Cardiac muscle cell (in vitro differentiated cells and primary cell): ENCODE measurements around the gene CD47. TPM values are rescaled to one million over a fixed set of nuclear protein-coding genes. Genes with fewer than 3 reads are reported as not detected.

Source experiments
- DNase-seq, 2 donors: peaks; one replicate each; pipeline versions ENCODE4 v3.0.0 to v3.0.0-alpha.2; 2010 to 2017; ENCODE audit warnings: low read depth in 1 of 2, low spot score in 1 of 2
- H3K27ac ChIP-seq: fragments of 200-600 bp; sonication (generic); 2 replicates; pipeline ENCODE4 v1.5.1; 2016
- H3K27me3 ChIP-seq: fragments of 200-600 bp; sonication (generic); 2 replicates; pipeline ENCODE4 v1.6.0; 2016; ENCODE audit warnings: control low read depth
- H3K36me3 ChIP-seq: fragments of 200-600 bp; sonication (generic); 2 replicates; pipeline ENCODE4 v1.5.1; 2016; ENCODE audit warnings: control low read depth
- H3K4me1 ChIP-seq: fragments of 200-600 bp; sonication (generic); 2 replicates; pipeline ENCODE4 v1.8.1; 2017; ENCODE audit warnings: low read depth, mild to moderate bottlenecking, mixed run types
- H3K4me3 ChIP-seq: fragments of 200-600 bp; sonication (generic); 2 replicates; pipeline ENCODE4 v1.5.1; 2016; ENCODE audit warnings: mild to moderate bottlenecking
- H3K9me3 ChIP-seq: fragments of 200-600 bp; sonication (generic); 2 replicates; pipeline ENCODE4 v1.5.1; 2017; ENCODE audit warnings: low read depth, mild to moderate bottlenecking, control low read depth
- polyA plus RNA-seq: library from polyadenylated mRNA; unstranded; fragments of >200 nt; fragmentation: Nextera tagmentation; extraction: Ambion mirVana; gene quantifications from 2 replicates; pipeline ENCODE4 v1.2.1, GENCODE V29; 2016
- total RNA-seq: library from RNA; depleted of rRNA; stranded (reverse); fragments of >200 nt; gene quantifications from 2 replicates; pipeline ENCODE4 v1.2.3, GENCODE V29; 2016
- TF ChIP-seq, protein P1 (sequence below): IDR thresholded peaks from 2 replicates; pipeline ENCODE4 v1.5.1; 2012; ENCODE audit warnings: low read depth, mild to moderate bottlenecking, low read length

Gene CD47
- total and polyA plus RNA-seq, 2 experiments from 2014 or later: 33.2 to 34.9 TPM

DNA sequence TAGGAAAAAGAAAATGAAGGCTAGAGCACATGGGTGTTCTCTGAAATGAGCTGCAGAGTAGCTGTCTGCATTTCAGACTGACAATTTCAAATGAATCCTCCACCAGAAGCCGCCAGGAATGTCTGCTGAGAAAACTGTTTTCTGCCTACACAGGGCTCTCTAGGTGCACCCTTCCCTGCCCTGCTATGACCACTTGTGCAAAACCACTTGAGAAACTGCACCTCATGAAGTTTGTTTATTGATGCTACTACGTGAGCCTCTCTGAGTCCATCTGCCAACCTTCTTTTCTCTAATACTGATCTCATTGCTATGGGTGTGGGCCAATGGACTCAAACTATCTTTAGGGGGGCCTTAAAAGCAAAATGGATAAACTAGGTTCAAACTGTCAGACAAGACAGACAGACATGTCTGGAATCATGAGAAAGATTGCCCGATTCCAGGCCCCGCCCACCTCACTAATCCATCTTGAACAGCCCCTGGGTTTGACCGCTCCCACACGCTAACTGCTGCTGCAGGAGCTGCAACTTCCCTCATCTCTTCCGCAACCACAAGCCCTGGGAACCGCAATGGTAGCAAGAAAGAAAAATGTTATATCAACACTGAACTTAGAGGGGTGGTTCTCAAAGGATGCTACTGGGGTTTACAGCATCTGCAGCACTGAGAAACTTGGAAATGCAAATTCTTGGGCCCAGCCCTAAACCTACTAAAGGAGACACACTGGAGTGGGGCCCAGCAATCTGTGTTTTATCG is 9.0 kb upstream of the CD47 start:
- Histone ChIP-seq H3K36me3 (no peaks in the 10 kb centered on the region), H3K4me3 (no peak overlapping the region), H3K4me1 (no peaks in the 10 kb centered on the region), H3K9me3 (no peaks in the 10 kb centered on the region), H3K27ac (no peak overlapping the region), H3K27me3 (no peaks in the 10 kb centered on the region)
- TF ChIP-seq, protein P1, sequence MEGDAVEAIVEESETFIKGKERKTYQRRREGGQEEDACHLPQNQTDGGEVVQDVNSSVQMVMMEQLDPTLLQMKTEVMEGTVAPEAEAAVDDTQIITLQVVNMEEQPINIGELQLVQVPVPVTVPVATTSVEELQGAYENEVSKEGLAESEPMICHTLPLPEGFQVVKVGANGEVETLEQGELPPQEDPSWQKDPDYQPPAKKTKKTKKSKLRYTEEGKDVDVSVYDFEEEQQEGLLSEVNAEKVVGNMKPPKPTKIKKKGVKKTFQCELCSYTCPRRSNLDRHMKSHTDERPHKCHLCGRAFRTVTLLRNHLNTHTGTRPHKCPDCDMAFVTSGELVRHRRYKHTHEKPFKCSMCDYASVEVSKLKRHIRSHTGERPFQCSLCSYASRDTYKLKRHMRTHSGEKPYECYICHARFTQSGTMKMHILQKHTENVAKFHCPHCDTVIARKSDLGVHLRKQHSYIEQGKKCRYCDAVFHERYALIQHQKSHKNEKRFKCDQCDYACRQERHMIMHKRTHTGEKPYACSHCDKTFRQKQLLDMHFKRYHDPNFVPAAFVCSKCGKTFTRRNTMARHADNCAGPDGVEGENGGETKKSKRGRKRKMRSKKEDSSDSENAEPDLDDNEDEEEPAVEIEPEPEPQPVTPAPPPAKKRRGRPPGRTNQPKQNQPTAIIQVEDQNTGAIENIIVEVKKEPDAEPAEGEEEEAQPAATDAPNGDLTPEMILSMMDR: no peak
- DNase-seq: no peak

DNA sequence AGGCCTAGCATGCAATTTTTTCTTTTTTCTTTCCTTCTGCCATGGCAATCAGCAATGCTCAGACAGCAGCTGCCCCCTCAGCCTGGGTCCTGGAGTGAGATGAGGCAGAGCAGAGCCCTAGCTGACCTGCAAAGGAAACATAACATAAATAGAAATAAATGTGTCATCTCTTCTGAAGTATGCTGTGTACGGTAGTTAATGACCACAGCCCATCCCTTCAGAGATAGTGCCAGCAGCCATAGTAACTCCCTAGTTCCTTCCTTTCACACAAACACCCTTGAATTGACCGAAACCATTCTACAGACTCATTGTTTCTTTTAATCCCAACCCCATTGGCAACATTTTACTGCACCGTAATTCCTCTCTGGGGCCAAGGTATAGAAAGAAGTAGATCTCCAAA is 8.4 kb upstream of the CD47 start:
- no peaks in the 10 kb centered on the region for H3K4me1 ChIP-seq
- H3K4me3 ChIP-seq: no peak overlapping the region
- TF ChIP-seq, protein P1: no peak
- no peaks in the 10 kb centered on the region for H3K27me3 ChIP-seq
- H3K9me3 ChIP-seq: no peaks in the 10 kb centered on the region
- no peak for DNase-seq
- no peaks in the 10 kb centered on the region for H3K36me3 ChIP-seq
- no peak overlapping the region for H3K27ac ChIP-seq

DNA sequence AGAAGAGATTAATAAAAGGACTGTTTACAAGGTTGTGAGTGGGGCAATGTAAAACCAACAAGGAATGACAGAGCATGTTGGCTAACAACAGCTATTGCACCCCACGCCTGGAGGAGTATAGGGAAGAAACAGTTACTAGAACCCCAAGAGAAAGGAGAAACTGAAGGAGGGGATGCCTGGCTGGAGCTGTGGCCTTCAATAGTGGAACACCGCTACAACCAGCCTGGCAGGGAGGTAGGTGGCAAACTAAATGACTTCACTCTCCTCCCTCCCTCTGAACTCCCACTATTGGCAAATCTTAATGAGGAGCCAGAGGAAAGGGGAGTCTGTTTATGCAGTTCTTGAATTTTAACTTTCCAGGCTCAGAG is 7.2 kb upstream of the CD47 start:
- Histone ChIP-seq H3K9me3 (no peaks in the 10 kb centered on the region), H3K4me3 (no peak overlapping the region), H3K36me3 (no peaks in the 10 kb centered on the region), H3K27me3 (peaks cover under 1% of the 10 kb centered on the region), H3K4me1 (no peaks in the 10 kb centered on the region), H3K27ac (no peak overlapping the region)
- DNase-seq: no peak
- TF ChIP-seq, protein P1: no peak

DNA sequence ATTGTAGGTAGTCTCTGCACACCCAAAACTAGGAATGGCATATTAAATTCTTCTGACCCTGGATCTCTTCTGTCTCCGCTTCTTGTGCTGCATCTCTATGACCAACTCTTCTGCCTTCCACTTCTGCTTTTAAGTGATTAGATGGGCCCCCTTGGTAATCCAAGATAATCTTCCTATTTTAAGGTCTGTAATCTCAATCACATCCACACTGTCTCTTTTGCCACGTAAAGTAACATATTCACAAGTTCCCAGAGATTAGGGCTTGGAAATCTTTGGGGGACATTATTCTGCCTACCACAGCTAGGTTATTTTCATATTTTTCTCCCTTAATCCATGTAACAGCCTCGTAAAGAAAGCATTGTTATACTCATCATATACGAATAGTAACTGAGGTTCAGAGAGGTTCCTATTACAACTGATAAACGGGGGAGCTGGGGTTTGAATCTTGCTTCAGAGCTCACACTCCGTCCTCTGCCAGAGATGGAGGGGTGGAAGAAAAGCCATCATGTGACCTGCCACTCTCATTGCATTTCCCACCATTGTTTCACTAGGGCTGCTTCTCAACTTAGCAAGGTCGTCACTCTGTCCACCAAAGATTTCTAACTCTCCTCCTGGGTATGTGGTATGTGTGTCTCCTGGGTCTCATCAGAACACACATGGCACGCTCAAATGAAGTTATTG is 6.6 kb upstream of the CD47 start:
- no peak overlapping the region for H3K4me3 ChIP-seq
- TF ChIP-seq, protein P1: no peak
- no peaks in the 10 kb centered on the region for H3K36me3 ChIP-seq
- H3K9me3 ChIP-seq: no peaks in the 10 kb centered on the region
- H3K27ac ChIP-seq: no peak overlapping the region
- no peak for DNase-seq
- H3K4me1 ChIP-seq: no peaks in the 10 kb centered on the region
- peaks cover 6% of the 10 kb centered on the region for H3K27me3 ChIP-seq

DNA sequence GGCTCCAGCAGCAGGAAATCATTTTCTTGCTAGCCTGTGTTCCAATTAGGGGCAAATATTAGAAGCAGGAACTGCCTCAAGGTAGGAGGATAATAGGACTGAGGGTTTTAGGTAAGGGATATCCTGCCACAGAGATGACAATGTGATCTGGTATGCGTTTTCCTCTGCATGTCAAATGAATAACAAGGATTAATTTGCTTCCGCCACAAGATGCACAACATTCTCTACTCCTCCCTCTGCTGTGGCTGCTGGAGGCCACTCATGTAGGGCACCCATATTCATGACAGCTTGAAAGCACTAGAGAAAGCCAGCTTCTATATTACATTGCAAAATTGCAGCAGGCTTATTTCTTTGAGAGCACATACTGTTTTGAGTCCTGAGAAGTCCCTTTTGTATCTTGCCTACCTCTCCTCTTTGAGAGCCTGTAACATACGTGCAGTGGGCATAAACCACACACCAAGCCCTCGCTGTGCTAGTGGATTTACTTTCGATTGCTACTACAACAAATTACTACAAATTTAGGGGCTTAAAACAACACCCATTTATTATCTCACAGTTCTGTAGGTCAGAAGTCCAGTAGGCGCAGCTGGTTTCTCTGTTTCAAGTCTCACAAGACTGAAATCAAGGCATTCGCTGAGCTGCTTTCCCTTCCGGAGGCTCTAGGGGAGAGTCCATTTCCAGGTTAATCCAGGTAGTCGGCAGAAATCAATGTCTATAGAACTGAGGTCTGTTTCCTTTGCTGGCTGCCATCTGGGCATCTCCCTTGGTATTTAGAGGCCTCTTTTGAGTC is 5.9 kb upstream of the CD47 start:
- H3K27ac ChIP-seq: no peak overlapping the region

More for the DNA sequence above, 5.9 kb upstream of the CD47 start:
- TF ChIP-seq, protein P1: no peak
- Histone ChIP-seq H3K9me3 (no peaks in the 10 kb centered on the region), H3K4me3 (no peak overlapping the region), H3K36me3 (no peaks in the 10 kb centered on the region), H3K4me1 (no peaks in the 10 kb centered on the region), H3K27me3 (peaks cover 13% of the 10 kb centered on the region)
- no peak for DNase-seq
